Measurements from ENCODE around the gene ISCA1.
A peak's percentile ranks its signal among the peaks of the same experiment; 100 is the strongest.
"Not testable (repeated sequence)": the region's sequence is repeated elsewhere in the genome, so short reads cannot be mapped to it uniquely, and the experiment has no call there.

Gene ISCA1

GRCh38 chr9:86324308-86324707 is 42.0 kb upstream of the ISCA1 start:
- DNase-seq (ENCODE audit: low read depth): peak; percentile 9
- TF ChIP-seq CTCF (IDR thresholded peaks at IDR 0.05; ENCODE audit: insufficient read depth, low read depth, low read length, missing control alignments): no peak
- H3K4me3 ChIP-seq (ENCODE audit: low read depth, low read length): no peak overlapping the region

GRCh38 chr9:86322973-86323644 is 40.8 kb upstream of the ISCA1 start:
- no peak overlapping the region for H3K4me3 ChIP-seq (ENCODE audit: low read depth, low read length)
- no peak for TF ChIP-seq CTCF (IDR thresholded peaks at IDR 0.05; ENCODE audit: insufficient read depth, low read depth, low read length, missing control alignments)
- DNase-seq (ENCODE audit: low read depth): no peak

- no peak for TF ChIP-seq CTCF (IDR thresholded peaks at IDR 0.05; ENCODE audit: insufficient read depth, low read depth, low read length, missing control alignments)
- DNase-seq (ENCODE audit: low read depth): no peak
- no peak overlapping the region for H3K4me3 ChIP-seq (ENCODE audit: low read depth, low read length)
Measured at GRCh38 chr9:86321373-86321772, 39.0 kb upstream of the ISCA1 start.

- DNase-seq (ENCODE audit: low read depth): no peak
- H3K4me3 ChIP-seq (ENCODE audit: low read depth, low read length): no peak overlapping the region
- no peak for TF ChIP-seq CTCF (IDR thresholded peaks at IDR 0.05; ENCODE audit: insufficient read depth, low read depth, low read length, missing control alignments)
Measured at GRCh38 chr9:86318187-86318586, 35.8 kb upstream of the ISCA1 start.

- no peak for TF ChIP-seq CTCF (IDR thresholded peaks at IDR 0.05; ENCODE audit: insufficient read depth, low read depth, low read length, missing control alignments)
- DNase-seq (ENCODE audit: low read depth): no peak
- H3K4me3 ChIP-seq (ENCODE audit: low read depth, low read length): no peak overlapping the region
Measured at GRCh38 chr9:86315078-86315477, 32.7 kb upstream of the ISCA1 start.

- DNase-seq (ENCODE audit: low read depth); H3K4me3 ChIP-seq (ENCODE audit: low read depth, low read length): not testable (repeated sequence)
Measured at GRCh38 chr9:86312959-86313358, 30.6 kb upstream of the ISCA1 start.

- no peak overlapping the region for H3K4me3 ChIP-seq (ENCODE audit: low read depth, low read length)
- no peak for DNase-seq (ENCODE audit: low read depth)
- no peak for TF ChIP-seq CTCF (IDR thresholded peaks at IDR 0.05; ENCODE audit: insufficient read depth, low read depth, low read length, missing control alignments)
Measured at GRCh38 chr9:86308687-86309086, 26.3 kb upstream of the ISCA1 start.
